Measurements from ENCODE around the gene DNASE1. TPM values are rescaled to one million over a fixed set of nuclear protein-coding genes. Genes with fewer than 3 reads are reported as not detected.

Gene DNASE1
- total RNA-seq, 1 donor from 2014 or later: 22.8 TPM

DNA sequence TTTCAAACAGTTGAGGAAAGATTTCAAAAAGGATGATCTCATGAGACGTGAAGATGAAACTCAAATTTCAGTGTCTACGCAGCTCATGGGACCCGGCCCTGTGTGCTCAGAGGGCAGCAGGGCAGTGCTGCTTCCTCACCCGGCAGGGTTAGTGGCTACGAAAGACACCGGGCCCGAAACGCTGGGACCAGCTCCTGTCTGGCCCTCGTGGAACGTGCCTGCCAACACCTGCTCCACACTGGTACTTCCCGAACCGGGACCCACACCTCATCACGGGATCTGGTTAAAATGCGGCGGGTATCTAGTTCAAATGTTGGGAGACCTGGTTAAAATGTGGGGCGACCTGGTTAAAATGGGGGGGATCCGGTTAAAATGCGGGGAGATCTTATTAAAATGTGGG, 18.7 kb downstream of the DNASE1 start:
- Mint-ChIP-seq H3K9me3 (no peaks in the 10 kb centered on the region), H3K36me3 (peaks cover 32% of the 10 kb centered on the region), H3K4me1 (peaks cover 10% of the 10 kb centered on the region), H3K4me3 (no peak overlapping the region), H3K27me3 (ENCODE audit: insufficient read depth, low read depth) (peaks cover 4% of the 10 kb centered on the region), H3K27ac (no peak overlapping the region)
- Histone ChIP-seq H3K27ac (no peak overlapping the region), H3K4me2 (no peak overlapping the region), H3K4me1 (no peaks in the 10 kb centered on the region), H3K9me3 (ENCODE audit: low read depth) (no peaks in the 10 kb centered on the region), H4K20me1 (ENCODE audit: low read depth) (no peaks in the 10 kb centered on the region), H2AFZ (replicated peaks) (no peak overlapping the region), H3K9ac (no peak overlapping the region), H3K27me3 (no peaks in the 10 kb centered on the region), H3K79me2 (ENCODE audit: low read depth) (no peaks in the 10 kb centered on the region), H3K4me3 (no peak overlapping the region), H3F3A (ENCODE audit: low read depth) (no peaks in the 10 kb centered on the region), H3K36me3 (no peaks in the 10 kb centered on the region)
- no peak for DNase-seq (ENCODE audit: low spot score)
- TF ChIP-seq, protein P1, sequence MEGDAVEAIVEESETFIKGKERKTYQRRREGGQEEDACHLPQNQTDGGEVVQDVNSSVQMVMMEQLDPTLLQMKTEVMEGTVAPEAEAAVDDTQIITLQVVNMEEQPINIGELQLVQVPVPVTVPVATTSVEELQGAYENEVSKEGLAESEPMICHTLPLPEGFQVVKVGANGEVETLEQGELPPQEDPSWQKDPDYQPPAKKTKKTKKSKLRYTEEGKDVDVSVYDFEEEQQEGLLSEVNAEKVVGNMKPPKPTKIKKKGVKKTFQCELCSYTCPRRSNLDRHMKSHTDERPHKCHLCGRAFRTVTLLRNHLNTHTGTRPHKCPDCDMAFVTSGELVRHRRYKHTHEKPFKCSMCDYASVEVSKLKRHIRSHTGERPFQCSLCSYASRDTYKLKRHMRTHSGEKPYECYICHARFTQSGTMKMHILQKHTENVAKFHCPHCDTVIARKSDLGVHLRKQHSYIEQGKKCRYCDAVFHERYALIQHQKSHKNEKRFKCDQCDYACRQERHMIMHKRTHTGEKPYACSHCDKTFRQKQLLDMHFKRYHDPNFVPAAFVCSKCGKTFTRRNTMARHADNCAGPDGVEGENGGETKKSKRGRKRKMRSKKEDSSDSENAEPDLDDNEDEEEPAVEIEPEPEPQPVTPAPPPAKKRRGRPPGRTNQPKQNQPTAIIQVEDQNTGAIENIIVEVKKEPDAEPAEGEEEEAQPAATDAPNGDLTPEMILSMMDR (IDR thresholded peaks at IDR 0.05): no peak
- TF ChIP-seq EZH2 (IDR thresholded peaks at IDR 0.05): no peak
- no peak for TF ChIP-seq EZH2phosphoT487 (IDR thresholded peaks at IDR 0.05)

DNA sequence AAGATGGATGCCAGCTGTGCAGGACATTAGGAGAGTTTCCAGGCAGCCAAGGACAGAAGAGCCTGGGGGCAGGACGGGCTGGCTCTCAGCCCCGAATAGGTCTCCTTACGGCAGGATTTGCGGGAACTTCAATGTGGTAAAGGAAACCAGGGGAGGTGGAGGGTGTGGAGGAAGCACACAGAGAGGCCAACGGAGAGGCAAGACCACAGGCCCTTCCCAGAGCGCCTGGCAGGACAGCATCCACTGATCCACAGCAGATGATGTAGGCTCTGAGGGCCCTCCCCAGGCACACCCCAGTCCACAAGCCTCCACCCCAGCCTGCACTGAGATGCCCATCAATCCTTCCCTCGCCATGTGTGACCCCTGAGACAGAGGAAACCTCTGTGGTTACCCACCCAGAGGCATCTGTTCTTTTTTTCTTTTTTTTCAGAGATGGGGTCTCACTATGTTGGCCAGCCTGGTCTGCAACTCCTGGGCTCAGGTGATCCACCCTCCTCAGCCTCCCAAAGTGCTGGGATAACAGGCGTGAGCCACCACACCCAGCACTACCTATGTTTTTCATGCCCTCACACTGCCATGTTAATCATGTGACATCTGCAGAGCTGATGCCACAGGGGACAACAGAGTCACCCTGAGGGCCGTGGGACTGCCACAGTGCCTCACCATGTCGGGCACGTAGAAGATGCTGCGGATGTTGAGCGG, 19.3 kb downstream of the DNASE1 start:
- H3K27ac Mint-ChIP-seq: no peak overlapping the region
- no peak overlapping the region for H2AFZ ChIP-seq (replicated peaks)
- H3K36me3 Mint-ChIP-seq: peaks cover 31% of the 10 kb centered on the region

DNA sequence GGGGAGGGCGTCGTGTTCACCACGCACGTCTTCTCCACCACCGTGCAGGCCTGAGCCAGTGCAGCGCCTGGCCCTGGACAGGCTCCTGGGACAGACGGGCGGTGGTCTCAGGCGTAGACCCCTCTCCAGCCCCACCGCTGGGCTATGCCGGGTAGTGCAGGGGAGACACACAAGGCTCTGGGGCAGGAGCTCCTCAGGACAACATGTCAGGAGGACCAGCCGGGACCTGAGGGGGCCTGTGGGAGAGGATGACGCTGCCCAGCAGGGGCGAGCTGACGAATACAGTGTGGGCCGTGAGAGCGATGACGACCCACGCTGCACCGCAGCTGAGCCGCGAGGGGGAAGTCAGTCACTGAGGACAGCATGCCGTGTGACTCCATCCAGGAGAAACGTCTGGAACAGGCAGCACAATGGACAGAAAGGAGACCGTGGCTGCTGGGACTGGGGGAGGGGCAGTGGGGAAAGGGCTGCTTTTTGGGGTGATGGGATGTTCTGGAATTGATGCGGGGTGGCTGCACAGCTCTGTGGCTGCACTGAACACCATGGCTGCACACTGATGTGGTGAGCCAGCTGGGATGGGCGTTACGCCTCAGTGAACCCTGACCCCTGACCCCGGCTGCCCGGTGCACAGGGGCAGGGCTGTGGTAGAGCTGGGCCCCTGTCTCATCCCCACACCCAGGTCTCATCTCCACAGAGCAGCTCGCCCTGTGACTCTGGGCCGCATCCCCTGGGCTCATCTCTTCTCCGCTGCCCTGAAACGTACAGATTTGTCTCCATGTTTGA, 20.2 kb downstream of the DNASE1 start:
- H3K36me3 Mint-ChIP-seq: peaks cover 31% of the 10 kb centered on the region
- Histone ChIP-seq H3K4me2 (no peak overlapping the region), H3K27ac (no peak overlapping the region), H3F3A (ENCODE audit: low read depth) (no peaks in the 10 kb centered on the region), H3K4me3 (no peak overlapping the region), H3K9ac (no peak overlapping the region), H4K20me1 (ENCODE audit: low read depth) (no peaks in the 10 kb centered on the region), H3K27me3 (no peaks in the 10 kb centered on the region), H3K79me2 (ENCODE audit: low read depth) (no peaks in the 10 kb centered on the region), H3K9me3 (ENCODE audit: low read depth) (no peaks in the 10 kb centered on the region), H3K4me1 (no peaks in the 10 kb centered on the region), H2AFZ (replicated peaks) (no peak overlapping the region), H3K36me3 (no peaks in the 10 kb centered on the region)
- peak overlapping the region; percentile 21 for H3K4me3 Mint-ChIP-seq
- H3K27ac Mint-ChIP-seq: peak overlapping the region; percentile 42
- no peaks in the 10 kb centered on the region for H3K9me3 Mint-ChIP-seq
- peaks cover 10% of the 10 kb centered on the region for H3K4me1 Mint-ChIP-seq
- TF ChIP-seq, protein P1 (IDR thresholded peaks at IDR 0.05): no peak
- peaks cover 5% of the 10 kb centered on the region for H3K27me3 Mint-ChIP-seq (ENCODE audit: insufficient read depth, low read depth)
- DNase-seq (ENCODE audit: low spot score): peak; percentile 11

More for the DNA sequence above, 19.3 kb downstream of the DNASE1 start:
- DNase-seq (ENCODE audit: low spot score): no peak
- no peak for TF ChIP-seq EZH2phosphoT487 (IDR thresholded peaks at IDR 0.05)
- TF ChIP-seq, protein P1 (IDR thresholded peaks at IDR 0.05): no peak
- H3K4me2 ChIP-seq: no peak overlapping the region
- H4K20me1 ChIP-seq (ENCODE audit: low read depth): no peaks in the 10 kb centered on the region
- H3K4me1 ChIP-seq: no peaks in the 10 kb centered on the region
- H3F3A ChIP-seq (ENCODE audit: low read depth): no peaks in the 10 kb centered on the region
- no peaks in the 10 kb centered on the region for H3K9me3 Mint-ChIP-seq
- H3K27ac ChIP-seq: no peak overlapping the region
- no peak overlapping the region for H3K9ac ChIP-seq
- H3K27me3 Mint-ChIP-seq (ENCODE audit: insufficient read depth, low read depth): peaks cover 2% of the 10 kb centered on the region
- H3K27me3 ChIP-seq: no peaks in the 10 kb centered on the region
- no peaks in the 10 kb centered on the region for H3K79me2 ChIP-seq (ENCODE audit: low read depth)
- no peaks in the 10 kb centered on the region for H3K36me3 ChIP-seq
- H3K4me3 Mint-ChIP-seq: no peak overlapping the region
- no peak overlapping the region for H3K4me3 ChIP-seq
- peaks cover 10% of the 10 kb centered on the region for H3K4me1 Mint-ChIP-seq
- H3K9me3 ChIP-seq (ENCODE audit: low read depth): no peaks in the 10 kb centered on the region

Measured in neural progenitor cell (in vitro differentiated cells).